GM19324 (cell line): ENCODE measurements around the gene RALGAPA1.
"Not testable (repeated sequence)": the region's sequence is repeated elsewhere in the genome, so short reads cannot be mapped to it uniquely, and the experiment has no call there.

ENCODE experiments used
- ATAC-seq: cut with Tn5 transposase; IDR thresholded peaks from one replicate; pipeline ENCODE4 v1.9.1; 2021; ENCODE audit warnings: mild to moderate bottlenecking, moderate library complexity; ENCODE audit not compliant: unreplicated experiment, low FRiP score

RALGAPA1 gene

GRCh38 chr14:35808638-35809563 lies at the start of gene RALGAPA1:
TSS of gene RALGAPA1 (minus strand) at chr14:35809295. CDS start at chr14:35808835, 460 bp downstream.
- ATAC-seq = peak; percentile 98

GRCh38 chr14:35858521-35859209 lies 49.6 kb upstream of the RALGAPA1 start:
- no peak for ATAC-seq

GRCh38 chr14:35855876-35856481 lies 46.9 kb upstream of the RALGAPA1 start:
- peak; percentile 88 for ATAC-seq

- no peak for ATAC-seq
Observed at GRCh38 chr14:35854696-35855270, 45.7 kb upstream of the RALGAPA1 start.

- ATAC-seq = no peak
Observed at GRCh38 chr14:35853225-35853624, 44.1 kb upstream of the RALGAPA1 start.

GRCh38 chr14:35851823-35852222 lies 42.7 kb upstream of the RALGAPA1 start:
- no peak for ATAC-seq

- no peak for ATAC-seq
Observed at GRCh38 chr14:35849122-35849521, 40.0 kb upstream of the RALGAPA1 start.

- ATAC-seq = no peak
Observed at GRCh38 chr14:35847636-35848035, 38.5 kb upstream of the RALGAPA1 start.

GRCh38 chr14:35844494-35844893 lies 35.4 kb upstream of the RALGAPA1 start:
- ATAC-seq = no peak

GRCh38 chr14:35842245-35842644 lies 33.1 kb upstream of the RALGAPA1 start:
- not testable (repeated sequence) for ATAC-seq

GRCh38 chr14:35841704-35842103 lies 32.6 kb upstream of the RALGAPA1 start:
- not testable (repeated sequence) for ATAC-seq

GRCh38 chr14:35835208-35835982 lies 26.3 kb upstream of the RALGAPA1 start:
- no peak for ATAC-seq

- no peak for ATAC-seq
Observed at GRCh38 chr14:35829449-35829848, 20.4 kb upstream of the RALGAPA1 start.

- ATAC-seq = no peak
Observed at GRCh38 chr14:35827678-35828472, 18.8 kb upstream of the RALGAPA1 start.

- ATAC-seq = no peak
Observed at GRCh38 chr14:35826952-35827416, 17.9 kb upstream of the RALGAPA1 start.

- peak; percentile 98 for ATAC-seq
Observed at GRCh38 chr14:35826218-35826951, 17.3 kb upstream of the RALGAPA1 start, which contains the start of gene BRMS1L. TSS of gene BRMS1L (plus strand) at chr14:35826338. CDS start at chr14:35826517, 179 bp downstream.

- ATAC-seq = no peak
Observed at GRCh38 chr14:35825968-35826217, 16.8 kb upstream of the RALGAPA1 start.

- ATAC-seq = not testable (repeated sequence)
Observed at GRCh38 chr14:35824446-35825165, 15.5 kb upstream of the RALGAPA1 start.
